ENCODE measurements around the gene DPPA2.

Gene DPPA2

GRCh38 chr3:109313061-109313460 is 3.3 kb downstream of the DPPA2 start:
- no peak for DNase-seq

GRCh38 chr3:109297496-109297895 is 18.8 kb downstream of the DPPA2 start:
- DNase-seq: no peak

GRCh38 chr3:109284071-109284470 is 32.2 kb downstream of the DPPA2 start:
- no peak for DNase-seq

- no peak for DNase-seq
These were observed 37.8 kb downstream of the DPPA2 start for GRCh38 chr3:109278546-109278945.

GRCh38 chr3:109278141-109278540 is 38.2 kb downstream of the DPPA2 start:
- DNase-seq: no peak

- DNase-seq: no peak
These were observed 40.5 kb downstream of the DPPA2 start for GRCh38 chr3:109275702-109276293.

GRCh38 chr3:109270779-109271178 is 45.5 kb downstream of the DPPA2 start:
- DNase-seq: no peak

GRCh38 chr3:109269577-109270275 is 46.6 kb downstream of the DPPA2 start:
- DNase-seq: no peak

GRCh38 chr3:109268181-109268580 is 48.1 kb downstream of the DPPA2 start:
- DNase-seq: no peak

- DNase-seq: no peak
These were observed 51.0 kb downstream of the DPPA2 start for GRCh38 chr3:109265295-109265694.

GRCh38 chr3:109257269-109257668 is 59.0 kb downstream of the DPPA2 start:
- DNase-seq: no peak

GRCh38 chr3:109254770-109255169 is 61.5 kb downstream of the DPPA2 start:
- DNase-seq: no peak

GRCh38 chr3:109252641-109253040 is 63.7 kb downstream of the DPPA2 start:
- no peak for DNase-seq

Measured in NCI-H2081 treated with DMSO at 0.1 percent for 48 hours (cell line).